Hematopoietic multipotent progenitor cell treated with erythropoietin and hydrocortisone succinate and interleukin-3 and kit ligand, for 15 days (in vitro differentiated cells): Measurements from ENCODE around the gene NDFIP2.

Source experiments
- DNase-seq: peaks from one replicate; pipeline ENCODE4 v3.0.0-alpha.2; 2015; ENCODE audit warnings: low spot score

The NDFIP2 gene

GRCh38 chr13:79459906-79460305 lies 21.0 kb upstream of the NDFIP2 start:
- no peak for DNase-seq

GRCh38 chr13:79462895-79463294 lies 18.1 kb upstream of the NDFIP2 start:
- DNase-seq: no peak

- DNase-seq: no peak
Observed at GRCh38 chr13:79463604-79464003, 17.4 kb upstream of the NDFIP2 start.

GRCh38 chr13:79466872-79467271 lies 14.1 kb upstream of the NDFIP2 start:
- no peak for DNase-seq

GRCh38 chr13:79468402-79468801 lies 12.6 kb upstream of the NDFIP2 start:
- no peak for DNase-seq

- no peak for DNase-seq
Observed at GRCh38 chr13:79468819-79469218, 12.1 kb upstream of the NDFIP2 start.

- no peak for DNase-seq
Observed at GRCh38 chr13:79469608-79470007, 11.3 kb upstream of the NDFIP2 start.

- no peak for DNase-seq
Observed at GRCh38 chr13:79470666-79471065, 10.3 kb upstream of the NDFIP2 start.

GRCh38 chr13:79475569-79475968 lies 5.4 kb upstream of the NDFIP2 start:
- no peak for DNase-seq

- DNase-seq: no peak
Observed at GRCh38 chr13:79477968-79478367, 3.0 kb upstream of the NDFIP2 start.

- no peak for DNase-seq
Observed at GRCh38 chr13:79479882-79480281, 1.1 kb upstream of the NDFIP2 start.

- DNase-seq: peak; percentile 21
Observed at GRCh38 chr13:79481685-79482052, 714 bp downstream of the NDFIP2 start.

- no peak for DNase-seq
Observed at GRCh38 chr13:79482281-79482970, 1.5 kb downstream of the NDFIP2 start.

- DNase-seq: no peak
Observed at GRCh38 chr13:79483086-79483706, 2.2 kb downstream of the NDFIP2 start.

- DNase-seq: no peak
Observed at GRCh38 chr13:79485014-79485811, 4.3 kb downstream of the NDFIP2 start.

- no peak for DNase-seq
Observed at GRCh38 chr13:79486433-79487188, 5.7 kb downstream of the NDFIP2 start.

- no peak for DNase-seq
Observed at GRCh38 chr13:79490326-79490725, 9.4 kb downstream of the NDFIP2 start.

GRCh38 chr13:79490824-79491223 lies 9.9 kb downstream of the NDFIP2 start:
- DNase-seq: no peak

- no peak for DNase-seq
Observed at GRCh38 chr13:79491715-79492114, 10.8 kb downstream of the NDFIP2 start.

- no peak for DNase-seq
Observed at GRCh38 chr13:79492313-79492798, 11.4 kb downstream of the NDFIP2 start.

GRCh38 chr13:79492918-79493594 lies 12.1 kb downstream of the NDFIP2 start:
- no peak for DNase-seq

GRCh38 chr13:79496188-79496587 lies 15.2 kb downstream of the NDFIP2 start:
- DNase-seq: no peak
